Measurements from ENCODE around the gene CDC40.
"Not testable (repeated sequence)": the region's sequence is repeated elsewhere in the genome, so short reads cannot be mapped to it uniquely, and the experiment has no call there.

Gene CDC40

DNA sequence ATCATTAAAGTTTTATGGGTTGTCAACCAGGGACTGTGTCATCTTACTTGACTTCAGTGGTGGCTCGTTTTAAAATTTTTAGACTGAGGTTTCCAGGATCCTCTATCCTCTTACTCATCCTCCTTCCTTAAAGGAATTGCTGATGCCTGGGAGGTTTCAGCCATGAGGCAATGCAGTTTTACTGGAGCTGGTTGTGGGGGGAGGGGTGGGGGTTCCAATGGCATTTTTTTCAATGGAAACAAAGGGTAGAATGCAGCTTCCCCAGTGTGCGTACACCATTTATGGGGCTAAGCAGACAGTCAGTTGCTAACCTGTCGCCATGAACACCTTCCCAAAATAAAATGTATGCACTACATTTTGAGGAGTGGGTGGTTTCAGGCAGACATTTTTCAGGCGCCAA lies 89.9 kb downstream of the CDC40 start:
- no peaks in the 10 kb centered on the region for H3K79me2 ChIP-seq (ENCODE audit: control insufficient read depth, insufficient read depth, low read length, unreplicated experiment)
- H3K27me3 ChIP-seq (ENCODE audit: insufficient read depth, low read length): peaks cover 52% of the 10 kb centered on the region; the same call in 1 of the 2 replicates
- H3K4me1 ChIP-seq (ENCODE audit: control insufficient read depth, insufficient read depth, low read length, unreplicated experiment): no peaks in the 10 kb centered on the region
- no peak overlapping the region for H3K4me3 ChIP-seq (ENCODE audit: low read depth, low read length)
- H2AFZ ChIP-seq (ENCODE audit: low read length, unreplicated experiment): no peak overlapping the region
- no peak overlapping the region for H3K27ac ChIP-seq (ENCODE audit: low read depth, low read length)
- no peaks in the 10 kb centered on the region for H3K36me3 ChIP-seq (ENCODE audit: insufficient read depth, low read length)

DNA sequence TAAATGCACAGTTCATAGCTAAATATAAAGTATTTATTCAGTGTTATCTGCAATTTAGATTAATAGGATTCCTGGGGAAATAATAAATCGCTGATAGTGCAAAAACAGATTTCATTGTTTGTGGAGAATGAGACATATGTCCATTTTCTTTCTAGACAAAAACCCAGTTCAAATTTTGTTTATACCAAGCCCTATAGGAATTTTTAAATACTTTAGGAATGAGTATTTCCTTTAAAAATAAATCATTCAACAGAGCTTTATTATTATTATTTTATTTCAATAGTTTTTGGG lies 91.5 kb downstream of the CDC40 start:
- Histone ChIP-seq H3K27ac (ENCODE audit: low read depth, low read length) (no peak overlapping the region), H3K4me1 (ENCODE audit: control insufficient read depth, insufficient read depth, low read length, unreplicated experiment) (no peaks in the 10 kb centered on the region), H3K79me2 (ENCODE audit: control insufficient read depth, insufficient read depth, low read length, unreplicated experiment) (no peaks in the 10 kb centered on the region), H3K27me3 (ENCODE audit: insufficient read depth, low read length) (peaks cover 51% of the 10 kb centered on the region), H3K36me3 (ENCODE audit: insufficient read depth, low read length) (no peaks in the 10 kb centered on the region), H2AFZ (ENCODE audit: low read length, unreplicated experiment) (no peak overlapping the region), H3K4me3 (ENCODE audit: low read depth, low read length) (no peak overlapping the region)

DNA sequence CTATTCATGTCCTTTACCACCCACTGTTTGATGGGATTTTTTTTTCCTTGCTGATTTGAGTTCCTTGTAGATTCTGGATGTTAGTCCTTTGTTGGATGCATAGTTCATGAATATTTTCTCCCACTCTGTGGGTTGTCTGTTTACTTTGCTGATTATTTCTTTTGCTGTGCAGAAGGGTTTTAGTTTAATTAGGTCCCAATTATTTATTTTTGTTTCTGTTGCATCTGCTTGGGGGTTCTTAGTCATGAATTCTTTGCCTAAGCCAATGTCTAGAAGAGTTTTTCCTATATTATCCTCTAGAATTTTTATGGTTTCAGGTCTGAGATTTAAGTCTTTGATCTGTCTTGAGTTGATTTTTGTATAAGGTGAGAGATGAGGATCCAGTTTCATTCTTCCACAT lies 92.6 kb downstream of the CDC40 start:
- H3K27ac ChIP-seq (ENCODE audit: low read depth, low read length); H3K4me1 ChIP-seq (ENCODE audit: control insufficient read depth, insufficient read depth, low read length, unreplicated experiment); H2AFZ ChIP-seq (ENCODE audit: low read length, unreplicated experiment); H3K4me3 ChIP-seq (ENCODE audit: low read depth, low read length); H3K79me2 ChIP-seq (ENCODE audit: control insufficient read depth, insufficient read depth, low read length, unreplicated experiment); H3K36me3 ChIP-seq (ENCODE audit: insufficient read depth, low read length): not testable (repeated sequence)
- peaks cover 61% of the 10 kb centered on the region for H3K27me3 ChIP-seq (ENCODE audit: insufficient read depth, low read length)

DNA sequence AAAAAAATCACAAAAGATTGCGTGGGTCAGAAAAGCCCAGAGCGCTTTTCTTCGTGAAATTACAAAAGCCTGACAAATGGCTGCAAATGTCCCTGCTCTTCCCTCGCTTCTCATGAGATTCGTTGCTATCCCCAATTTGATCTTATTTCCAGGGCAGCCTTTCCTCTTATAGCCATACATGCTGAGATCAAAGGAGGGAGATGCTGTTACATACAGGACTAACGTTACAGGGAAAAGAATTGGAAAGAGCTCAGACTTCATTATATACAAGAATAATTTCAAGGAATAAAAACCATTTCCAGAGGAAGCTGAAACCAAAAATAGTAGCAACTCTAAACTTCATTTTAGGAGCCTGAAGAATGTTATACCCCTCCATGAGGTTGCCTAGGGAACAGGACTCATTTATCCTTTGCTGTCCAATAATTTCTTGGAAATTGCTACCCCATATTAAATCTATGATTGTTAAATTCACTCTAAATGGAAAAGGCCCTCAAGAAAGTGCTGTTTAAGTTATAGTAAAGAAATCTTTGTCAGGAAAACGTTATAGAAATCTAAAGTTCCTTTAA lies 97.0 kb downstream of the CDC40 start:
- Histone ChIP-seq H3K79me2 (ENCODE audit: control insufficient read depth, insufficient read depth, low read length, unreplicated experiment) (no peaks in the 10 kb centered on the region), H3K27ac (ENCODE audit: low read depth, low read length) (no peak overlapping the region), H3K36me3 (ENCODE audit: insufficient read depth, low read length) (no peaks in the 10 kb centered on the region), H3K4me1 (ENCODE audit: control insufficient read depth, insufficient read depth, low read length, unreplicated experiment) (no peaks in the 10 kb centered on the region), H3K4me3 (ENCODE audit: low read depth, low read length) (no peak overlapping the region), H2AFZ (ENCODE audit: low read length, unreplicated experiment) (no peak overlapping the region), H3K27me3 (ENCODE audit: insufficient read depth, low read length) (peaks cover 67% of the 10 kb centered on the region)

All from ACC112 (cell line).